GM21529 (cell line): ENCODE results near the gene ZNF213.

ENCODE experiments used
- ATAC-seq: cut with Tn5 transposase; IDR thresholded peaks from one replicate; pipeline ENCODE4 v1.9.1; 2021; ENCODE audit not compliant: unreplicated experiment

ZNF213 gene

DNA sequence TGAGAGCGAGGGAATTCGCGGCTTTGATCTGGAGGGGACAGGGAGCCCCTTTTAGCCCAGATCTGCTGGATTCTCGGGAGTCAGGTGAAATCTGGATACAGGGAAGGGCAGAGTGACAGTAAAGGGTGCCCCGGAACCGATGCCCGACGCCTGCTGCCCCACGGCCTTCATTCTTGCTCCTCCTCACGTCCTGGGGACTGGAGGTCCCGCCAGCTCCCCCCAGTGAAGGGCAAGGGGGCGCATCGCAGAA is 53.8 kb downstream of the ZNF213 start:
- no peak for ATAC-seq

- ATAC-seq, result no peak
These were observed 54.3 kb downstream of the ZNF213 start for GRCh38 chr16:3188925-3189825.

- ATAC-seq, result no peak
These were observed 55.0 kb downstream of the ZNF213 start for GRCh38 chr16:3189869-3190268.

DNA sequence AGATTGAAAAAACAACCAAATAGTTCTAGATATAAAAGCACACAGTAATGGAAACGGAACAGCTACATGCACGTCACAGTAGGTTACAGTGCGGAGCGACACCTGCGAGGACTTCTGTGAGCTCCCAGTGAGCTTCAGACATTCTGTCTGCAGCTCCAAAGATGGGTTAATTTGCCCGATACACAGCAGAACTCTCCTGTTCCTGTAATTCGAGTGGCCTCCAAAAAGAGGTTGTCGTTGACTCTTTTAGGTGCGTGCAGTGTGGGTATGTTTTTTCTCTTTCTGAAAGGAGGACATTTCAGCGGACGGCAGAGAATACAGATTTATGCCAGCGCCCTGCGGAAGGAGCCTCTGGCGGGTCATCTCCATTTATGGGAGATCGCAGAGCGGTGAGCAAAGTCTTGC is 56.1 kb downstream of the ZNF213 start:
- ATAC-seq, result no peak
